HepG2 (cell line): ENCODE data around the gene CYP2W1. TPM values are rescaled to one million over a fixed set of nuclear protein-coding genes. Genes with fewer than 3 reads are reported as not detected.

Experiments
- CEBPB ChIP-seq: IDR thresholded peaks from 2 replicates; pipeline ENCODE4 v1.6.1; 2011; ENCODE audit warnings: low read depth, low read length, improper control_type of control experiment, borderline replicate concordance
- FOSL1 ChIP-seq: sonication (generic); formaldehyde crosslinking; IDR thresholded peaks from 2 replicates; pipeline ENCODE4 v1.9.0; 2021; ENCODE audit warnings: missing genetic modification reagents, borderline replicate concordance
- FOXA1 ChIP-seq, 2 experiments: fragments of 450-650 bp in 1 of 2; sonication (generic) in 1 of 2; formaldehyde crosslinking in 1 of 2; IDR thresholded peaks; 2 replicates each; pipeline versions ENCODE4 v1.4.0 to v1.6.1; 2016 to 2020; ENCODE audit warnings: missing genetic modification reagents in 1 of 2
- GRHL1 ChIP-seq: sonication (generic); formaldehyde crosslinking; conservative IDR thresholded peaks from 2 replicates; pipeline ENCODE4 v1.8.0; 2022; ENCODE audit warnings: missing genetic modification reagents
- HMG20B ChIP-seq: conservative IDR thresholded peaks from 2 replicates; pipeline ENCODE4 v1.6.1; 2016; ENCODE audit warnings: missing genetic modification reagents, missing compliant biosample characterization
- MEIS2 ChIP-seq: sonication (generic); formaldehyde crosslinking; IDR thresholded peaks from 2 replicates; pipeline ENCODE4 v1.9.0; 2021; ENCODE audit warnings: mild to moderate bottlenecking, missing genetic modification reagents
- MXD4 ChIP-seq: IDR thresholded peaks from 2 replicates; pipeline ENCODE4 v1.6.1; 2016; ENCODE audit warnings: mild to moderate bottlenecking, missing biosample characterization, missing genetic modification reagents
- MYC ChIP-seq: sonication (generic); formaldehyde crosslinking; IDR thresholded peaks from 2 replicates; pipeline ENCODE4 v1.9.0; 2021; ENCODE audit warnings: missing genetic modification reagents, borderline replicate concordance
- MYPOP ChIP-seq: sonication (generic); formaldehyde crosslinking; IDR thresholded peaks from 2 replicates; pipeline ENCODE4 v1.8.1; 2023; ENCODE audit warnings: mild to moderate bottlenecking, moderate library complexity, missing genetic modification reagents
- NCOA1 ChIP-seq: sonication (generic); formaldehyde crosslinking; IDR thresholded peaks from 2 replicates; pipeline ENCODE4 v1.9.0; 2021; ENCODE audit warnings: missing genetic modification reagents
- NCOA5 ChIP-seq: sonication (generic); formaldehyde crosslinking; IDR thresholded peaks from 2 replicates; pipeline ENCODE4 v1.4.0; 2020; ENCODE audit warnings: missing genetic modification reagents
- NFIC ChIP-seq: IDR thresholded peaks from 2 replicates; pipeline ENCODE4 v1.6.1; 2012; ENCODE audit warnings: mild to moderate bottlenecking, low read length, inconsistent platforms
- RCOR2 ChIP-seq: IDR thresholded peaks from 2 replicates; pipeline ENCODE4 v1.6.1; 2016; ENCODE audit warnings: missing biosample characterization, missing genetic modification reagents
- SIN3A ChIP-seq: IDR thresholded peaks from 2 replicates; pipeline ENCODE4 v1.6.1; 2011; ENCODE audit warnings: low read depth, mild to moderate bottlenecking, control low read depth, low read length, borderline replicate concordance
- SOX13 ChIP-seq, 3 experiments: fragments of 450-650 bp in 1 of 3; sonication (generic) in 1 of 3; formaldehyde crosslinking in 1 of 3; IDR thresholded peaks in 2 of 3; conservative IDR thresholded peaks in 1 of 3; 2 replicates each; pipeline versions ENCODE4 v1.5.0 to v1.6.1; 2016 to 2020; ENCODE audit warnings: antibody characterized with exemption in 1 of 3, mild to moderate bottlenecking in 1 of 3, missing compliant biosample characterization in 1 of 3, missing genetic modification reagents in 1 of 3, moderate library complexity in 1 of 3
- TFE3 ChIP-seq: IDR thresholded peaks from 2 replicates; pipeline ENCODE4 v1.6.1; 2016
- THYN1 ChIP-seq: sonication (generic); formaldehyde crosslinking; IDR thresholded peaks from 2 replicates; pipeline ENCODE4 v1.8.1; 2023; ENCODE audit warnings: low read depth, mild to moderate bottlenecking, moderate library complexity, missing genetic modification reagents, borderline replicate concordance
- XRCC5 ChIP-seq: fragments of 200-400 bp; formaldehyde crosslinking; optimal IDR thresholded peaks from 2 replicates; pipeline ENCODE3; 2017; ENCODE audit warnings: mild to moderate bottlenecking, low read length
- ZBTB37 ChIP-seq: sonication (generic); formaldehyde crosslinking; IDR thresholded peaks from 2 replicates; pipeline ENCODE4 v1.4.0; 2020; ENCODE audit warnings: mild to moderate bottlenecking, missing genetic modification reagents
- ZEB1 ChIP-seq: IDR thresholded peaks from 2 replicates; pipeline ENCODE4 v1.6.1; 2012; ENCODE audit warnings: mild to moderate bottlenecking, low read depth, inconsistent platforms; ENCODE audit not compliant: insufficient replicate concordance
- ZNF292 ChIP-seq: sonication (generic); formaldehyde crosslinking; IDR thresholded peaks from 2 replicates; pipeline ENCODE4 v1.8.1; 2022; ENCODE audit warnings: mild to moderate bottlenecking, low read depth, missing genetic modification reagents, borderline replicate concordance
- ZNF451 ChIP-seq: sonication (generic); formaldehyde crosslinking; IDR thresholded peaks from 2 replicates; pipeline ENCODE4 v1.5.0; 2020; ENCODE audit warnings: mild to moderate bottlenecking, missing genetic modification reagents
- ZNF549 ChIP-seq: sonication (generic); formaldehyde crosslinking; IDR thresholded peaks from 2 replicates; pipeline ENCODE4 v1.5.0; 2020; ENCODE audit warnings: missing genetic modification reagents
- ZNF720 ChIP-seq: sonication (generic); formaldehyde crosslinking; IDR thresholded peaks from 2 replicates; pipeline ENCODE4 v1.4.0; 2020; ENCODE audit warnings: missing genetic modification reagents
- ZSCAN9 ChIP-seq: IDR thresholded peaks from 2 replicates; pipeline ENCODE4 v1.6.1; 2016; ENCODE audit warnings: borderline replicate concordance
- polyA plus RNA-seq, 8 experiments: library from polyadenylated mRNA; depleted of rRNA in 3 of 8; stranded (reverse) in 7 of 8; unstranded in 1 of 8; fragments of >200 nt; fragmentation: Illumina TruSeq in 4 of 8; extraction: Trizol in 4 of 8; gene quantifications; 2 replicates each; pipeline versions ENCODE4 v1.2.1 to v1.2.3, GENCODE V29; 2011 to 2016; ENCODE audit warnings: low read depth in 4 of 8, missing spikeins in 1 of 8, mixed read lengths in 1 of 8; ENCODE audit not compliant: insufficient read depth in 1 of 8
- total RNA-seq, 5 experiments: library from RNA; depleted of rRNA; stranded (reverse); fragments of >200 nt; fragmentation: Illumina TruSeq; extraction: Trizol; gene quantifications; 2 replicates each; pipeline ENCODE4 v1.2.3, GENCODE V29; 2016; ENCODE audit warnings: low read depth in 1 of 5

The CYP2W1 gene
- total and polyA plus RNA-seq, 2 of the 13 experiments (the other 11 are each of a cell fraction or from before 2014, with no cell fraction given), result 19.5 to 31.7 TPM

GRCh38 chr7:1028044-1028770 is 45.2 kb downstream of the CYP2W1 start (continued):
- TF ChIP-seq XRCC5 (no peak), TFE3 (CRISPR knock-in tag) (no peak), RCOR2 (no peak), THYN1 (no peak), ZEB1 (no peak), ZNF292 (CRISPR knock-in tag) (no peak), SOX13 (IDR thresholded peaks at IDR 0.05) (no peak; the same call in 1 of the 2 replicates), SOX13 (CRISPR knock-in tag; conservative IDR thresholded peaks at IDR 0.05 in 1 of 2, IDR thresholded peaks at IDR 0.05 in 1 of 2) (no peak), MEIS2 (peak; percentile 34; the same call in 1 of the 2 replicates), FOSL1 (CRISPR knock-in tag) (no peak), GRHL1 (no peak), ZBTB37 (CRISPR knock-in tag) (no peak), HMG20B (no peak), ZSCAN9 (CRISPR knock-in tag) (no peak), NFIC (no peak), FOXA1 (IDR thresholded peaks at IDR 0.05) (no peak), FOXA1 (CRISPR knock-in tag; IDR thresholded peaks at IDR 0.05) (no peak), NCOA1 (CRISPR knock-in tag) (no peak), MYC (peak; percentile 70; the same call in 1 of the 2 replicates), MXD4 (CRISPR knock-in tag) (peak; percentile 31; the same call in 1 of the 2 replicates), NCOA5 (CRISPR knock-in tag) (no peak), MYPOP (CRISPR knock-in tag) (peak; percentile 31; the same call in 1 of the 2 replicates), ZNF451 (CRISPR knock-in tag) (no peak), CEBPB (no peak), ZNF720 (no peak), SIN3A (peak; percentile 20; the same call in 1 of the 2 replicates), ZNF549 (CRISPR knock-in tag) (no peak)
